ENCODE data around the gene GRIPAP1. TPM values are rescaled to one million over a fixed set of nuclear protein-coding genes. Genes with fewer than 3 reads are reported as not detected.

Gene GRIPAP1
- polyA plus RNA-seq, 3 donors, result 3.8 to 103 (median 10.7) TPM

GRCh38 chrX:48998391-48998790 lies 3.7 kb downstream of the GRIPAP1 start:
- H3K4me1 Mint-ChIP-seq, result peaks cover 20% of the 10 kb centered on the region
- no peak overlapping the region for H3K4me3 Mint-ChIP-seq
- 81% methylated on average over 2 of the region's 4 CpGs for WGBS (ENCODE audit: insufficient coverage)

GRCh38 chrX:48997865-48998264 lies 4.2 kb downstream of the GRIPAP1 start:
- H3K4me1 Mint-ChIP-seq, result peaks cover 20% of the 10 kb centered on the region
- Histone ChIP-seq H3K4me2 (replicated peaks; ENCODE audit: extremely low read depth, low read length, poor library complexity, severe bottlenecking) (no peak overlapping the region), H3K4me3 (replicated peaks in 1 of 3; ENCODE audit: low read depth in 2 of 3, low read length in 3 of 3) (no peak overlapping the region), H3K79me2 (ENCODE audit: insufficient read depth, low read length) (peaks cover 40% of the 10 kb centered on the region), H3K4me1 (ENCODE audit: control insufficient read depth in 1 of 2, insufficient read depth in 2 of 2, low read length in 2 of 2) (peaks cover 11 to 12% of the 10 kb centered on the region in 2 donors), H3K9me3 (replicated peaks in 1 of 2; ENCODE audit: control insufficient read depth in 1 of 2, insufficient read depth in 1 of 2, low read length in 2 of 2) (peaks cover 0 to 8% of the 10 kb centered on the region in 2 donors), H3K27ac (ENCODE audit: low read depth in 1 of 2, low read length in 2 of 2) (no peak overlapping the region), H4K20me1 (ENCODE audit: insufficient read depth, low read length) (peaks cover 29% of the 10 kb centered on the region), H3K9ac (ENCODE audit: insufficient read depth, low read length, poor library complexity, severe bottlenecking) (no peak overlapping the region), H2AFZ (ENCODE audit: insufficient read depth, low read depth, low read length, poor library complexity, severe bottlenecking) (no peak overlapping the region), H3K36me3 (replicated peaks in 1 of 2; ENCODE audit: control insufficient read depth in 1 of 2, insufficient read depth in 2 of 2, low read length in 2 of 2) (peaks cover 42 to 64% of the 10 kb centered on the region in 2 donors), H3K27me3 (ENCODE audit: control insufficient read depth in 2 of 2, insufficient read depth in 2 of 2, low read length in 2 of 2) (no peaks in the 10 kb centered on the region)
- no CpG with 5 or more reads among the region's 1 CpG for WGBS (ENCODE audit: insufficient coverage)
- H3K27me3 Mint-ChIP-seq (ENCODE audit: low read depth in 3 of 3), result peaks cover 0 to 6% (median 0%) of the 10 kb centered on the region in 3 donors
- TF ChIP-seq CTCF (IDR thresholded peaks at IDR 0.05), result no peak
- DNase-seq, result no peak
- peaks cover 0 to 11% (median 0%) of the 10 kb centered on the region in 7 donors for H3K9me3 Mint-ChIP-seq
- H3K36me3 Mint-ChIP-seq, result peaks cover 48 to 60% of the 10 kb centered on the region in 2 donors
- H3K4me3 Mint-ChIP-seq, result no peak overlapping the region
- intact Hi-C loops (cut with micrococcal nuclease), result no loop called here
- peak overlapping the region in 3 of 7 donors; percentile 43 to 69 (median 46) for H3K27ac Mint-ChIP-seq

More at GRCh38 chrX:48998391-48998790, 3.7 kb downstream of the GRIPAP1 start:
- Histone ChIP-seq H3K9me3 (replicated peaks in 1 of 2; ENCODE audit: control insufficient read depth in 1 of 2, insufficient read depth in 1 of 2, low read length in 2 of 2) (peaks cover 0 to 8% of the 10 kb centered on the region in 2 donors), H3K9ac (ENCODE audit: insufficient read depth, low read length, poor library complexity, severe bottlenecking) (no peak overlapping the region), H3K27ac (ENCODE audit: low read depth in 1 of 2, low read length in 2 of 2) (no peak overlapping the region), H4K20me1 (ENCODE audit: insufficient read depth, low read length) (peaks cover 26% of the 10 kb centered on the region), H3K4me3 (replicated peaks in 1 of 3; ENCODE audit: low read depth in 2 of 3, low read length in 3 of 3) (no peak overlapping the region), H3K79me2 (ENCODE audit: insufficient read depth, low read length) (peaks cover 40% of the 10 kb centered on the region), H2AFZ (ENCODE audit: insufficient read depth, low read depth, low read length, poor library complexity, severe bottlenecking) (no peak overlapping the region), H3K4me1 (ENCODE audit: control insufficient read depth in 1 of 2, insufficient read depth in 2 of 2, low read length in 2 of 2) (peaks cover 13% of the 10 kb centered on the region in 2 donors), H3K27me3 (ENCODE audit: control insufficient read depth in 2 of 2, insufficient read depth in 2 of 2, low read length in 2 of 2) (no peaks in the 10 kb centered on the region), H3K36me3 (replicated peaks in 1 of 2; ENCODE audit: control insufficient read depth in 1 of 2, insufficient read depth in 2 of 2, low read length in 2 of 2) (peaks cover 37 to 59% of the 10 kb centered on the region in 2 donors), H3K4me2 (replicated peaks; ENCODE audit: extremely low read depth, low read length, poor library complexity, severe bottlenecking) (no peak overlapping the region)
- Mint-ChIP-seq H3K27ac (peak overlapping the region in 2 of 7 donors; percentile 36 to 47), H3K9me3 (peaks cover 0 to 14% (median 0%) of the 10 kb centered on the region in 7 donors), H3K27me3 (ENCODE audit: low read depth in 3 of 3) (peaks cover 0 to 5% (median 0%) of the 10 kb centered on the region in 3 donors), H3K36me3 (peaks cover 43 to 56% of the 10 kb centered on the region in 2 donors)
- intact Hi-C loops (cut with micrococcal nuclease), result no loop called here
- no peak for DNase-seq
- no peak for TF ChIP-seq CTCF (IDR thresholded peaks at IDR 0.05)
